ENCODE data around the gene HERC2.
"Not testable (repeated sequence)": the region's sequence is repeated elsewhere in the genome, so short reads cannot be mapped to it uniquely, and the experiment has no call there.

GRCh38 chr15:28121577-28121976 lies 200.4 kb downstream of the HERC2 start:
- TF ChIP-seq PHTF2 (CRISPR knock-in tag; IDR thresholded peaks at IDR 0.05); NFYB (IDR thresholded peaks at IDR 0.05; ENCODE audit: extremely low read depth, insufficient read length); MTA3 (IDR thresholded peaks at IDR 0.05; ENCODE audit: borderline replicate concordance); PTTG1 (tag; IDR thresholded peaks at IDR 0.05; ENCODE audit: low read depth); TAF1 (IDR thresholded peaks at IDR 0.05; ENCODE audit: control insufficient read depth, extremely low read depth, insufficient read depth, low read length, severe bottlenecking): not testable (repeated sequence)
